ENCODE results near the gene TAF11L4. TPM values are rescaled to one million over a fixed set of nuclear protein-coding genes. Genes with fewer than 3 reads are reported as not detected.

Gene TAF11L4
- total and polyA plus RNA-seq, 2 of the 4 experiments (the other 2 are of a cell fraction) = not detected

GRCh38 chr5:17477043-17477442 lies 44.6 kb upstream of the TAF11L4 start:
- WGBS, 2 experiments (ENCODE audit: extremely low coverage in 2 of 2, insufficient read length in 1 of 2) = no CpG with 5 or more reads among the region's 3 CpGs
- H3K27ac ChIP-seq (ENCODE audit: insufficient read depth, low read length) = no peak overlapping the region
- H3K9me1 ChIP-seq (ENCODE audit: insufficient read depth, low read length) = no peaks in the 10 kb centered on the region
- dilution Hi-C loops (cut with HindIII; ENCODE audit: low sequenced_read_pairs, unreplicated experiment) = no loop called here
- in situ Hi-C loops (cut with MboI; ENCODE audit: low sequenced_read_pairs) = no loop called here
- no peak overlapping the region for H3K23ac ChIP-seq (ENCODE audit: low read depth, low read length)
- intact Hi-C loops (cut with micrococcal nuclease) = no loop called here
- DNase-seq (no peak), ATAC-seq (ENCODE audit: low read depth) (no peak)
- ChIA-PET CTCF (interaction anchor here (0.5 to 0.6 kb wide), 2 partner anchors 8 to 158 kb away, joined by 3 to 4 read pairs; no protein-coding TSS in a partner anchor), POLR2A (ENCODE audit: unreplicated experiment) (no interaction called here)
- no peak overlapping the region for H3K9ac ChIP-seq (ENCODE audit: low read depth, low read length)
- H3K36me3 ChIP-seq (ENCODE audit: control insufficient read depth, insufficient read depth, low read length) = no peaks in the 10 kb centered on the region
- no peak overlapping the region for H2BK15ac ChIP-seq (ENCODE audit: low read depth, low read length)
- H3K56ac ChIP-seq (ENCODE audit: extremely low read depth, insufficient read depth, low read length) = no peak overlapping the region
- H2BK5ac ChIP-seq (ENCODE audit: low read depth, low read length, poor library complexity, severe bottlenecking) = no peak overlapping the region
- no peak overlapping the region for H3K18ac ChIP-seq (ENCODE audit: low read depth, low read length)
- no peak overlapping the region for H2AK5ac ChIP-seq (ENCODE audit: low read depth, low read length)
- no peak overlapping the region for H2AK9ac ChIP-seq (replicated peaks; ENCODE audit: low read depth, low read length, poor library complexity)
- H3K14ac ChIP-seq (replicated peaks; ENCODE audit: low read depth, low read length) = no peak overlapping the region
- H3K79me1 ChIP-seq (ENCODE audit: low read depth in 1 of 2, low read length in 2 of 2) = no peaks in the 10 kb centered on the region
- no TSS peak for BruUV-seq (replicated peaks)
- H3K4me2 ChIP-seq (ENCODE audit: low read depth, low read length) = no peak overlapping the region
- no peaks in the 10 kb centered on the region for H3K4me1 ChIP-seq (ENCODE audit: control insufficient read depth, insufficient read depth, low read length)
- H4K8ac ChIP-seq (ENCODE audit: low read depth in 2 of 2, low read length in 2 of 2) = no peak overlapping the region
- H3K4me3 ChIP-seq (ENCODE audit: insufficient read depth, low read depth, low read length) = no peak overlapping the region
- H2AFZ ChIP-seq (replicated peaks; ENCODE audit: low read length, poor library complexity) = no peak overlapping the region
- H3K4ac ChIP-seq (ENCODE audit: low read depth, low read length) = no peak overlapping the region
- no peaks in the 10 kb centered on the region for H4K20me1 ChIP-seq (ENCODE audit: insufficient read depth, low read length)
- no peak overlapping the region for H2BK20ac ChIP-seq (ENCODE audit: low read depth, low read length)
- no peak for TF ChIP-seq RAD21 (IDR thresholded peaks at IDR 0.05; ENCODE audit: low read length)
- H3K9me3 ChIP-seq (ENCODE audit: control insufficient read depth, insufficient read depth, low read length) = no peaks in the 10 kb centered on the region
- no peak overlapping the region for H2BK120ac ChIP-seq (ENCODE audit: low read depth, low read length)
- no peak overlapping the region for H4K91ac ChIP-seq (ENCODE audit: insufficient read depth, low read depth, low read length)
- peaks cover 6% of the 10 kb centered on the region for H3K27me3 ChIP-seq (ENCODE audit: control insufficient read depth, insufficient read depth, low read length)
- H4K5ac ChIP-seq (ENCODE audit: low read depth, low read length) = no peak overlapping the region
